Tibial nerve (tissue), 4 donors: ENCODE results near the gene GLIPR2. TPM values are rescaled to one million over a fixed set of nuclear protein-coding genes. Genes with fewer than 3 reads are reported as not detected.
"Not testable (repeated sequence)": the region's sequence is repeated elsewhere in the genome, so short reads cannot be mapped to it uniquely, and the experiment has no call there.

ENCODE experiments used
- DNase-seq, 2 donors: peaks; one replicate each; pipeline ENCODE4 v3.0.0-alpha.2; 2019; ENCODE audit warnings: low spot score in 2 of 2
- H3K27ac ChIP-seq, 4 donors: fragments of 200-600 bp; sonication (generic) in 3 of 4; one replicate each; pipeline ENCODE4 v1.5.1; 2017 to 2019; ENCODE audit warnings: mild to moderate bottlenecking in 1 of 4
- H3K27me3 ChIP-seq, 2 donors: fragments of 200-600 bp; sonication (generic) in 1 of 2; one replicate each; pipeline versions ENCODE4 v1.5.1 to v1.6.0; 2017 to 2019
- H3K36me3 ChIP-seq, 3 donors: fragments of 200-600 bp; sonication (generic); one replicate each; pipeline ENCODE4 v1.5.1; 2018 to 2019
- H3K4me1 ChIP-seq, 4 donors: fragments of 200-600 bp; sonication (generic) in 3 of 4; one replicate each; pipeline ENCODE4 v1.5.1; 2017 to 2019
- H3K4me3 ChIP-seq, 4 donors: fragments of 200-600 bp; sonication (generic) in 3 of 4; one replicate each; pipeline ENCODE4 v1.5.1; 2017 to 2019; ENCODE audit warnings: mild to moderate bottlenecking in 1 of 4, moderate library complexity in 1 of 4
- H3K9me3 ChIP-seq, 4 donors: fragments of 200-600 bp; sonication (generic) in 3 of 4; one replicate each; pipeline ENCODE4 v1.5.1; 2017 to 2019
- EP300 ChIP-seq, 2 donors: sonication (generic); formaldehyde crosslinking; IDR thresholded peaks; one replicate each; pipeline ENCODE4 v1.6.1; 2017; ENCODE audit warnings: antibody characterized with exemption in 2 of 2, mild to moderate bottlenecking in 1 of 2
- POLR2A ChIP-seq, 2 donors: fragments of 450-650 bp; IDR thresholded peaks; one replicate each; pipeline ENCODE4 v1.6.1; 2017; ENCODE audit warnings: antibody characterized with exemption in 2 of 2, mild to moderate bottlenecking in 2 of 2, moderate library complexity in 2 of 2
- WGBS, 2 donors: methylation state at CpG; one replicate each; pipeline ENCODE4 v1.1.5; 2018; 5-methylcytosine and 5-hydroxymethylcytosine counted together
- total RNA-seq, 4 donors: library from RNA; depleted of rRNA; stranded (reverse); fragments of >200 nt; gene quantifications; one replicate each; pipeline ENCODE4 v1.1.0, GENCODE V29; 2016
- TF ChIP-seq, protein P1 (sequence below), 5 experiments: fragments of 200-600 bp in 3 of 5; fragments of 450-650 bp in 2 of 5; sonication (generic) in 3 of 5; IDR thresholded peaks; one replicate each; pipeline ENCODE4 v1.5.1; 2016 to 2019; ENCODE audit warnings: antibody characterized with exemption in 5 of 5, mild to moderate bottlenecking in 3 of 5, moderate library complexity in 2 of 5

Gene GLIPR2
- total RNA-seq, 4 donors from 2014 or later = 18.1 to 26.4 (median 25.6) TPM

DNA sequence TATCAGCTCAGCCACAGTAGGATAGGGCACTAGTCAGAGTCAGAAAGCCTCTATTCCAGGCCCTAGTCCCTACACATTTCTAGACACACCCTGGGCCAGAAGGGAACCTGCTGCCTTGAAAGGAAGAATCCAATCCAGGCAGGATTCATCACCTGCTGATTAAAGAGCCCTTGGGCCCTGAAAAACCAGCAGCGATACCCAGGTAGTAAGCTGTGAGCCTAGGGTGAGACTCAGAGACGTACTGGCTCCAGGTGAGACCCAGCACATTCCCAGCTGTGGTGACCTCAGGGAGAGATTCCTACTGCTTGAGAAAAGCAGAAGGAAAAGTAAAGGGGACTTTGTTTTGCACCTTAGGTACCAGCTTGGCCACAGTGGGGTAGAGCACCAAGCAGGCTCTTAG is 37.3 kb downstream of the GLIPR2 start:
- 100% methylated on average over 2 of the region's 2 CpGs for WGBS, 2 donors
- Histone ChIP-seq H3K27ac (no peak overlapping the region), H3K36me3 (no peaks in the 10 kb centered on the region), H3K4me3 (no peak overlapping the region), H3K9me3 (no peaks in the 10 kb centered on the region), H3K27me3 (no peaks in the 10 kb centered on the region), H3K4me1 (no peaks in the 10 kb centered on the region)
- TF ChIP-seq EP300 (IDR thresholded peaks at IDR 0.05) (no peak), POLR2A (IDR thresholded peaks at IDR 0.05) (no peak)
- TF ChIP-seq, protein P1, sequence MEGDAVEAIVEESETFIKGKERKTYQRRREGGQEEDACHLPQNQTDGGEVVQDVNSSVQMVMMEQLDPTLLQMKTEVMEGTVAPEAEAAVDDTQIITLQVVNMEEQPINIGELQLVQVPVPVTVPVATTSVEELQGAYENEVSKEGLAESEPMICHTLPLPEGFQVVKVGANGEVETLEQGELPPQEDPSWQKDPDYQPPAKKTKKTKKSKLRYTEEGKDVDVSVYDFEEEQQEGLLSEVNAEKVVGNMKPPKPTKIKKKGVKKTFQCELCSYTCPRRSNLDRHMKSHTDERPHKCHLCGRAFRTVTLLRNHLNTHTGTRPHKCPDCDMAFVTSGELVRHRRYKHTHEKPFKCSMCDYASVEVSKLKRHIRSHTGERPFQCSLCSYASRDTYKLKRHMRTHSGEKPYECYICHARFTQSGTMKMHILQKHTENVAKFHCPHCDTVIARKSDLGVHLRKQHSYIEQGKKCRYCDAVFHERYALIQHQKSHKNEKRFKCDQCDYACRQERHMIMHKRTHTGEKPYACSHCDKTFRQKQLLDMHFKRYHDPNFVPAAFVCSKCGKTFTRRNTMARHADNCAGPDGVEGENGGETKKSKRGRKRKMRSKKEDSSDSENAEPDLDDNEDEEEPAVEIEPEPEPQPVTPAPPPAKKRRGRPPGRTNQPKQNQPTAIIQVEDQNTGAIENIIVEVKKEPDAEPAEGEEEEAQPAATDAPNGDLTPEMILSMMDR (IDR thresholded peaks at IDR 0.05) = no peak
- no peak for DNase-seq

DNA sequence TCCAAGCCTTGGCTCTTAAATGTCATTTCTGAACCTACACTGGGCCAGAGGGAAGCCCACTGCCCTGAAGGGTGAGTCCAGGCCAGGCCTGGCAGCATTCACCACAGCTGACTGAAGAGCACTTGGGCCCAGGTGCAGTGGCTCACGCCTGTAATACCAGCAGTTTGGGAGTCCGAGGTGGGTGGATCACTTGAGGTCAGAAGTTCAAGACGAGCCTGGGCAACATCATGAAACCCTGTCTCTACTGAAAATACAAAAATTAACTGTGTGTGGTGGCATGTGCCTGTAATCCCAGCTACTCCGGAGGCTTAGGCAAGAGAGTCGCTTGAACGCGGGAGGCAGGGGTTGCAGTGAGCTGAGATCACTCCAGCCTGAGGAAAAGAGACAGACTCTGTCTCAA is 37.7 kb downstream of the GLIPR2 start:
- 81 to 83% methylated on average over 7 of the region's 7 CpGs for WGBS, 2 donors
- Histone ChIP-seq H3K9me3 (no peaks in the 10 kb centered on the region), H3K27me3 (no peaks in the 10 kb centered on the region), H3K4me3 (no peak overlapping the region), H3K4me1 (no peaks in the 10 kb centered on the region), H3K27ac (no peak overlapping the region), H3K36me3 (no peaks in the 10 kb centered on the region)
- DNase-seq = no peak
- no peak for TF ChIP-seq POLR2A (IDR thresholded peaks at IDR 0.05)
- TF ChIP-seq EP300 (IDR thresholded peaks at IDR 0.05) = no peak
- TF ChIP-seq, protein P1 (IDR thresholded peaks at IDR 0.05) = no peak

DNA sequence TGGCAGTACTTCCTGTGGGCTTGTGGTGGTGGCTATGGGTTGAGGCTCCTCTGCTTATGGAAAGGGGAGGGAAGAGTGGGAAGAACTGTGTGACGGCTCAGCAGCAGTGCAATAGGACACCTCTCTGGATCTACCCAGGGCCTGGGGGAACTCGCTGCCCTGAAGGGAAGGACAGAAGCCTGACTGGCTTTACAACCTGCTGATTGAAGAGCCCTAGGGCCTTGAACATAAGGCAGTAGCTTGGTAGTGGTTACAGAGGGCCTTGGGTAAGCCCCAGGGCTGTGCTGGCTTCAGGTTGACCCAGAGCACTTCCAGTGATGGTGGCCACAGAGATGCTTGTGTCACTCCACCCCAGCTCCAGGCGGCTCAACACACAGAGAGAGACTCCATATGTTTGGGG is 38.2 kb downstream of the GLIPR2 start:
- Histone ChIP-seq H3K9me3 (no peaks in the 10 kb centered on the region), H3K27ac (no peak overlapping the region), H3K36me3 (no peaks in the 10 kb centered on the region), H3K4me3 (no peak overlapping the region), H3K4me1 (no peaks in the 10 kb centered on the region), H3K27me3 (no peaks in the 10 kb centered on the region)
- WGBS, 2 donors = 67 to 74% methylated on average over 3 of the region's 3 CpGs
- TF ChIP-seq, protein P1 (IDR thresholded peaks at IDR 0.05) = no peak
- TF ChIP-seq EP300 (IDR thresholded peaks at IDR 0.05) (no peak), POLR2A (IDR thresholded peaks at IDR 0.05) (no peak)
- no peak for DNase-seq

DNA sequence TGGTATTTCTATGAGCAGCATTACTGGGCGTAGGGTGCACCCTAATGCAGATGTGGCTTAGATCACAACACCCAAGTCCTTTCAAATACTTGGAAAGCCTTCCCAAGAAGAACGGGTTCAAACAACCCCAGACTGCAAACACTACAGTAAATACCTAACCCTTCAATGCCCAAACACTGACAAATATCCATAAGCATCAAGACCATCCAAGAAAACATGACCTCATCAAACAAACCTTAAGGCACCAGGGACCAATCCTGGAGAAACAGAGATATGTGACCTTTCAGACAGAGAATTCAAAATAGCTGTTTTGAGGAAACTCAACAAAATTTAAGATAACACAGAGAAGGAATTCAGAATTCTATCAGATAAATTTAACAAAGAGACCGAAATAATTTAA is 38.7 kb downstream of the GLIPR2 start:
- H3K36me3 ChIP-seq, H3K27ac ChIP-seq: not testable (repeated sequence)
- 85 to 90% methylated on average over 3 of the region's 3 CpGs for WGBS, 2 donors

DNA sequence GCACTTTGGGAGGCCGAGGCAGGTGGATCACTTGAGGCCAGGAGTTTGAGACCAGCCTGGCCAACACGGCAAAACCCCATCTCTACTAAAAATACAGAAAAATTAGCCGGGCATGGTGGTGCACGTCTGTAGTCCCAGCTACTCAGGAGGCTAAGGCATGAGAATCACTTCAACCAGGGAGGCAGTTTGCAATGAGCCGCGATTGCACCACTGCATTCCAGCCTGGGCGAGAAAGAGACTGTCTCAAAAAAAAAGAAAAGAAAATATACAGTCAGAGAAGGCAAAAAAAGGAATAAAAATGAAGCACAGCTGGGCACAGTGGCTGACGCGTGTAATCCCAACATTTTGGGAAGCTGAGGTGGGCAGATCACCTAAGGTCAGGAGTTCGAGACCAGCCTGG is 40.0 kb downstream of the GLIPR2 start:
- H3K27ac ChIP-seq, H3K4me1 ChIP-seq, H3K9me3 ChIP-seq, H3K4me3 ChIP-seq, H3K27me3 ChIP-seq, DNase-seq, H3K36me3 ChIP-seq: not testable (repeated sequence)
- 92 to 94% methylated on average over 10 of the region's 10 CpGs for WGBS, 2 donors

More for the DNA sequence above, 38.7 kb downstream of the GLIPR2 start:
- H3K27me3 ChIP-seq, H3K4me3 ChIP-seq, DNase-seq, H3K4me1 ChIP-seq, H3K9me3 ChIP-seq: not testable (repeated sequence)

DNA sequence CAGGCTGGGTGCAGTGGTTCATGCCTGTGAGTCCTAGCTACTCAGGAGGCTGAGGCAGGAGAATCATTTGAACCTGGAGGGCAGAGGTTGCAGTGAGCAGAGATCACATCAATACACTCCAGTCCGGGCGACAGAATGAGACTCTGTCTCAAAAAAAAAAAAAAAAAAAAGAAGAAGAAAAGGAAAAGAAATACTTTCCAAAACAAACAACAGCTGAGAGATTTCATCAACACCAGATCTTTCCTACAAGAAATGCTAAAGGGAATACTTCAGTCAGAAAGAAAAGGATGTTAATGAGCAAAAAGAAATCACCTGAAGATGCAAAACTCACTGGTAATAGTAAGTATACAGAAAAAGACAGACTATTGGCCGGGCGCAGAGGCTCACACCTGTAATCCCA is 41.0 kb downstream of the GLIPR2 start:
- H3K27ac ChIP-seq = no peak overlapping the region
- no peaks in the 10 kb centered on the region for H3K36me3 ChIP-seq
- H3K9me3 ChIP-seq = peaks cover 0 to 5% (median 0%) of the 10 kb centered on the region in 4 donors
- H3K27me3 ChIP-seq = no peaks in the 10 kb centered on the region
- DNase-seq = no peak
- no peaks in the 10 kb centered on the region for H3K4me1 ChIP-seq
- TF ChIP-seq EP300 (IDR thresholded peaks at IDR 0.05) (no peak), POLR2A (IDR thresholded peaks at IDR 0.05) (no peak)
- TF ChIP-seq, protein P1 (IDR thresholded peaks at IDR 0.05) = no peak
- H3K4me3 ChIP-seq = no peak overlapping the region
- WGBS, 2 donors = 58 to 77% methylated on average over 4 of the region's 4 CpGs

DNA sequence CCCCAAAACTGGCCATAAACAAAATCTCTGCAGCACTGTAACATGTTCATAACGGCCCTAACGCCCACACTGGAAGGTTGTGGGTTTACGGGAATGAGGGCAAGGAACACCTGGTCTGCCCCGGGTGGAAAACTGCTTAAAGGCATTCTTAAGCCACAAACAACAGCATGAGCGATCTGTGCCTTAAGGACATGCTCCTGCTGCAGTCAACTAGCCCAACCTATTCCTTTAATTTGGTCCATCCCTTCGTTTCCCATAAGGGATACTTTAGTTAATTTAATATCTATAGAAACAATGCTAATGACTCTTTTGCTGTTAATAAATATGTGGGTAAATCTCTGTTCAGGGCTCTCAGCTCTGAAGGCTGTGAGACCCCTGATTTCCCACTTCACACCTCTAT is 43.7 kb downstream of the GLIPR2 start:
- not testable (repeated sequence) for DNase-seq, H3K9me3 ChIP-seq, H3K4me1 ChIP-seq, H3K27ac ChIP-seq, H3K27me3 ChIP-seq, H3K4me3 ChIP-seq, H3K36me3 ChIP-seq
- WGBS, 2 donors = 85 to 86% methylated on average over 6 of the region's 6 CpGs
